B cell (primary cell): Measurements from ENCODE around the gene PSD4. TPM values are rescaled to one million over a fixed set of nuclear protein-coding genes. Genes with fewer than 3 reads are reported as not detected.

ENCODE experiments used
- ATAC-seq: fragments of 200-7000 bp; cut with Tn5 transposase; one replicate; pipeline ENCODE4 v1.10.0; 2021; ENCODE audit warnings: low read depth, mild to moderate bottlenecking, moderate number of reproducible peaks, moderate library complexity
- CTCF ChIA-PET: fragments of 350-600 bp; sonication (Branson Sonifier 250); formaldehyde crosslinking; loops from one replicate; lab custom pipeline; 2021; ENCODE audit warnings: antibody characterized with exemption, inconsistent platforms; lab: Charles Lee
- POLR2A ChIA-PET: fragments of 350-600 bp; sonication (Branson Sonifier 250); formaldehyde crosslinking; loops from one replicate; lab custom pipeline; 2021; ENCODE audit warnings: antibody characterized with exemption; lab: Charles Lee
- DNase-seq: peaks from one replicate; pipeline ENCODE4 v3.0.0; 2013
- H2AFZ ChIP-seq: 2 replicates; pipeline ENCODE4 v1.6.1; 2012; ENCODE audit warnings: mild to moderate bottlenecking, low read depth, low read length; ENCODE audit not compliant: insufficient read depth, poor library complexity, severe bottlenecking
- H3K27ac ChIP-seq, 2 donors: 1 replicate in 1 of 2; 2 replicates in 1 of 2; pipeline ENCODE4 v1.5.1; 2012 to 2013; ENCODE audit warnings: low read length in 2 of 2, mild to moderate bottlenecking in 2 of 2, moderate library complexity in 1 of 2
- H3K27me3 ChIP-seq, 4 experiments: fragments of 200-600 bp in 1 of 4; sonication (generic) in 1 of 4; replicated peaks in 1 of 4; 1 replicate in 2 of 4; 2 replicates in 2 of 4; pipeline versions ENCODE4 v1.6.1 to v1.7.0; 2013 to 2016; ENCODE audit warnings: low read length in 3 of 4, mild to moderate bottlenecking in 2 of 4, mixed read lengths in 1 of 4, moderate library complexity in 1 of 4; ENCODE audit not compliant: insufficient read depth in 4 of 4, control insufficient read depth in 3 of 4; ENCODE audit errors: control extremely low read depth in 1 of 4
- H3K36me3 ChIP-seq, 2 experiments: replicated peaks in 1 of 2; 1 replicate in 1 of 2; 2 replicates in 1 of 2; pipeline versions ENCODE4 v1.6.1 to v1.7.1; 2013; ENCODE audit warnings: low read length in 1 of 2; ENCODE audit not compliant: insufficient read depth in 2 of 2, control insufficient read depth in 1 of 2; ENCODE audit errors: control extremely low read depth in 1 of 2, extremely low read depth in 1 of 2
- H3K4me1 ChIP-seq, 2 donors: fragments of 200-600 bp in 1 of 2; sonication (generic) in 1 of 2; 1 replicate in 1 of 2; 2 replicates in 1 of 2; pipeline versions ENCODE4 v1.5.1 to v1.6.1; 2013 to 2017; ENCODE audit warnings: low read length in 2 of 2; ENCODE audit not compliant: control insufficient read depth in 2 of 2, insufficient read depth in 2 of 2
- H3K4me2 ChIP-seq: replicated peaks from 2 replicates; pipeline ENCODE3; 2012; ENCODE audit warnings: mild to moderate bottlenecking, low read depth, low read length; ENCODE audit not compliant: poor library complexity, severe bottlenecking
- H3K4me3 ChIP-seq, 5 experiments: fragments of 200-600 bp in 1 of 5; sonication (generic) in 1 of 5; 1 replicate in 3 of 5; 2 replicates in 2 of 5; pipeline versions ENCODE4 v1.5.1 to v1.7.0; 2011 to 2016; ENCODE audit warnings: low read length in 4 of 5, mild to moderate bottlenecking in 4 of 5, low read depth in 2 of 5, control low read depth in 1 of 5, moderate library complexity in 1 of 5; ENCODE audit not compliant: insufficient read depth in 1 of 5; ENCODE audit errors: control extremely low read depth in 1 of 5, extremely low read depth in 1 of 5
- H3K79me2 ChIP-seq: fragments of 200-600 bp; sonication (generic); one replicate; pipeline ENCODE4 v1.6.0; 2016; ENCODE audit warnings: low read length; ENCODE audit not compliant: control insufficient read depth, insufficient read depth
- H3K9ac ChIP-seq: fragments of 200-600 bp; sonication (generic); 2 replicates; pipeline ENCODE4 v1.6.1; 2017; ENCODE audit warnings: mild to moderate bottlenecking, low read length, moderate library complexity
- H3K9me3 ChIP-seq, 3 donors: one replicate each; pipeline versions ENCODE4 v1.6.1 to v1.7.1; 2013; ENCODE audit warnings: low read length in 2 of 3; ENCODE audit not compliant: control insufficient read depth in 2 of 3, insufficient read depth in 1 of 3; ENCODE audit errors: control extremely low read depth in 1 of 3
- H4K20me1 ChIP-seq: 2 replicates; pipeline ENCODE4 v1.6.0; 2012; ENCODE audit warnings: mild to moderate bottlenecking, low read length; ENCODE audit not compliant: insufficient read depth, control insufficient read depth, poor library complexity, severe bottlenecking
- H3K27ac Mint-ChIP-seq: one replicate; pipeline ENCODE4 v1.8.0; 2021; ENCODE audit warnings: mixed read lengths
- H3K27me3 Mint-ChIP-seq: one replicate; pipeline ENCODE4 v1.8.0; 2021; ENCODE audit warnings: mixed read lengths
- H3K4me1 Mint-ChIP-seq: one replicate; pipeline ENCODE4 v1.8.0; 2021; ENCODE audit warnings: mixed read lengths
- H3K4me3 Mint-ChIP-seq: one replicate; pipeline ENCODE4 v1.8.0; 2021; ENCODE audit warnings: mixed read lengths
- H3K9me3 Mint-ChIP-seq: one replicate; pipeline ENCODE4 v1.8.0; 2022; ENCODE audit warnings: mixed read lengths; ENCODE audit not compliant: insufficient read depth
- CTCF ChIP-seq: fragments of 200-600 bp; IDR thresholded peaks from one replicate; pipeline ENCODE4 v1.8.0; 2022; ENCODE audit warnings: antibody characterized with exemption, mild to moderate bottlenecking
- EZH2 ChIP-seq: IDR thresholded peaks from 2 replicates; pipeline ENCODE4 v1.6.1; 2012; ENCODE audit warnings: borderline replicate concordance, low read depth, mild to moderate bottlenecking, moderate library complexity, low read length; ENCODE audit not compliant: insufficient read depth, poor library complexity, severe bottlenecking
- WGBS: methylation state at CpG from one replicate; pipeline ENCODE4 v1.1.5; 2013; ENCODE audit warnings: missing lambda C conversion rate; ENCODE audit not compliant: insufficient coverage; 5-methylcytosine and 5-hydroxymethylcytosine counted together
- intact Hi-C: fragments of 100-400 bp; cut with micrococcal nuclease; formaldehyde crosslinking; loops from one replicate; pipeline ENCODE4 v1.10.0; 2022
- polyA plus RNA-seq: library from polyadenylated mRNA; depleted of rRNA; stranded (reverse); fragments of >200 nt; gene quantifications from 2 replicates; pipeline ENCODE4 v1.2.3, GENCODE V29; 2012
- total RNA-seq, 2 donors: library from RNA; stranded (reverse); fragments of 120-200 nt in 1 of 2; gene quantifications; 1 replicate in 1 of 2; 2 replicates in 1 of 2; pipeline versions ENCODE4 v1.2.3 to v1.2.4, GENCODE V29; 2013 to 2022

The PSD4 gene
- total and polyA plus RNA-seq, 2 donors (not counting 1 experiment from before 2014, with no cell fraction given), result 87.1 to 203 TPM

DNA sequence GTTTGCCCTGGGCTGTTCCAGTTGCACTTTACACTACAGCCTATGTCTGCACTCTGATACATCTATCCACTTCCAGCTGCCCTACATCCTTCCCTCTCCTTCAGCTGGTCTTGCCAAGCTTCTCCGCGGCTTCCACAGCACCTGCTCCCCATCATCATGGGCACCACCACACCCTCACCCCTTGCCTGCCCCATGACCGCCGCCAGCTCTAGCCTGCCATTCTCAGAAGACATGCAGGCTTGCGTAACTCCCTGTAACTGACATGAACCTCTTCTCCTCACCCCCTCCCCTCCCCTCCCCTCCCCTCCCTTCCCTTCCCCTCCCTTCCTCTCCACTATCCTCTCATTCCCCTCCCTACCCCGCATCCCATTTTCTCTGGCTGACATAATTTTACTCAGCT lies 59.0 kb downstream of the PSD4 start:
- Histone ChIP-seq H4K20me1 (no peaks in the 10 kb centered on the region), H3K4me3 (no peak overlapping the region), H3K27me3 (no peaks in the 10 kb centered on the region), H3K4me2 (no peak overlapping the region), H3K36me3 (no peaks in the 10 kb centered on the region), H3K9ac (no peak overlapping the region), H2AFZ (no peak overlapping the region), H3K27ac (no peak overlapping the region), H3K79me2 (peaks cover 3% of the 10 kb centered on the region), H3K9me3 (no peaks in the 10 kb centered on the region), H3K4me1 (peaks cover 0 to 4% of the 10 kb centered on the region in 2 donors)
- H3K9me3 Mint-ChIP-seq, result no peaks in the 10 kb centered on the region
- no peak overlapping the region for H3K4me3 Mint-ChIP-seq
- H3K27me3 Mint-ChIP-seq, result no peaks in the 10 kb centered on the region
- no peak for ATAC-seq
- no peak for TF ChIP-seq EZH2
- TF ChIP-seq CTCF, result no peak
- H3K27ac Mint-ChIP-seq, result no peak overlapping the region
- intact Hi-C loops, result no loop called here
- ChIA-PET CTCF (interaction anchor here (0.9 to 2.3 kb wide), 3 partner anchors 11 to 17 kb away, joined by 3 to 7 read pairs (median 3); no protein-coding TSS in a partner anchor), POLR2A (no interaction called here)
- no peak for DNase-seq
- peaks cover 4% of the 10 kb centered on the region for H3K4me1 Mint-ChIP-seq
- WGBS, result 71% methylated on average over 6 of the region's 6 CpGs

GRCh38 chr2:113233593-113234550 lies 60.1 kb downstream of the PSD4 start:
- TF ChIP-seq CTCF, result no peak
- no peak for TF ChIP-seq EZH2
- no peak overlapping the region for H3K4me2 ChIP-seq
- Mint-ChIP-seq H3K27ac (no peak overlapping the region), H3K9me3 (no peaks in the 10 kb centered on the region), H3K4me1 (peaks cover 4% of the 10 kb centered on the region), H3K4me3 (no peak overlapping the region), H3K27me3 (no peaks in the 10 kb centered on the region)
- CTCF ChIA-PET, result interaction anchor here (1.0 to 2.3 kb wide), 2 partner anchors 16 to 96 kb away, joined by 3 to 7 read pairs; no protein-coding TSS in a partner anchor
- H3K36me3 ChIP-seq, result no peaks in the 10 kb centered on the region
- POLR2A ChIA-PET, result no interaction called here
- no peak overlapping the region for H3K27ac ChIP-seq
- H2AFZ ChIP-seq, result no peak overlapping the region
- 100% methylated on average over 4 of the region's 9 CpGs for WGBS
- H3K27me3 ChIP-seq, result no peaks in the 10 kb centered on the region
- no peak overlapping the region for H3K4me3 ChIP-seq
- no peak overlapping the region for H3K9ac ChIP-seq
- DNase-seq (no peak), ATAC-seq (no peak)
- H3K9me3 ChIP-seq, result no peaks in the 10 kb centered on the region
- H4K20me1 ChIP-seq, result no peaks in the 10 kb centered on the region
- peaks cover 0 to 4% of the 10 kb centered on the region in 2 donors for H3K4me1 ChIP-seq
- peaks cover 3% of the 10 kb centered on the region for H3K79me2 ChIP-seq
- intact Hi-C loops, result no loop called here
